SK-N-SH (cell line): ENCODE results near the gene L3MBTL1. TPM values are rescaled to one million over a fixed set of nuclear protein-coding genes. Genes with fewer than 3 reads are reported as not detected.

Experiments used
- CTCF ChIA-PET: fragments of 300-600, 350-600 bp; formaldehyde crosslinking; extraction: SDS; loops from one replicate; lab custom pipeline; 2021; lab: Yijun Ruan, JAX
- POLR2A ChIA-PET: fragments of 350-600 bp; sonication (Branson Sonifier 250); formaldehyde crosslinking; extraction: SDS; loops from one replicate; lab custom pipeline; 2020; ENCODE audit warnings: antibody characterized with exemption, inconsistent platforms; lab: Yijun Ruan, JAX
- DNase-seq: peaks from one replicate; pipeline ENCODE4 v3.0.0; 2012
- H2AFZ ChIP-seq: fragments of 200-600 bp; sonication (generic); 2 replicates; pipeline ENCODE4 v1.8.1; 2016; ENCODE audit warnings: antibody characterized with exemption, mild to moderate bottlenecking, low read depth
- H3F3A ChIP-seq: fragments of 200-600 bp; sonication (generic); replicated peaks from 2 replicates; pipeline ENCODE3; 2016; ENCODE audit warnings: antibody characterized with exemption, mild to moderate bottlenecking; ENCODE audit not compliant: insufficient read depth
- H3K27ac ChIP-seq, 2 experiments: fragments of 200-500 bp in 1 of 2; fragments of 200-600 bp in 1 of 2; sonication (Bioruptor generic) in 1 of 2; sonication (generic), shearing (Covaris generic) in 1 of 2; 2 replicates each; pipeline versions ENCODE4 v1.5.1 to v1.6.1; 2014 to 2016; ENCODE audit warnings: low read depth in 2 of 2, inconsistent platforms in 1 of 2, low read length in 1 of 2, mild to moderate bottlenecking in 1 of 2, mixed read lengths in 1 of 2
- H3K27me3 ChIP-seq: fragments of 200-600 bp; sonication (generic), shearing (Covaris generic); 2 replicates; pipeline ENCODE4 v1.6.1; 2016; ENCODE audit warnings: mixed run types; ENCODE audit not compliant: insufficient read depth
- H3K36me3 ChIP-seq, 2 experiments: fragments of 200-500 bp in 1 of 2; fragments of 200-600 bp in 1 of 2; sonication (Bioruptor generic) in 1 of 2; sonication (generic) in 1 of 2; replicated peaks in 1 of 2; 2 replicates each; pipeline versions ENCODE3 to v1.5.1; 2014 to 2016; ENCODE audit warnings: low read length in 1 of 2, mild to moderate bottlenecking in 1 of 2; ENCODE audit not compliant: insufficient read depth in 2 of 2, control insufficient read depth in 1 of 2
- H3K4me1 ChIP-seq, 2 experiments: fragments of 200-500 bp in 1 of 2; fragments of 200-600 bp in 1 of 2; sonication (Bioruptor generic) in 1 of 2; sonication (generic), shearing (Covaris generic) in 1 of 2; 2 replicates each; pipeline versions ENCODE4 v1.5.1 to v1.6.1; 2014 to 2016; ENCODE audit warnings: low read depth in 1 of 2, low read length in 1 of 2, mixed run types in 1 of 2; ENCODE audit not compliant: insufficient read depth in 2 of 2, control insufficient read depth in 1 of 2
- H3K4me2 ChIP-seq: fragments of 200-600 bp; sonication (generic), shearing (Covaris generic); 2 replicates; pipeline ENCODE4 v1.6.1; 2017; ENCODE audit warnings: mixed run types
- H3K4me3 ChIP-seq, 2 experiments: fragments of 200-500 bp in 1 of 2; fragments of 200-600 bp in 1 of 2; sonication (Bioruptor generic) in 1 of 2; sonication (generic), shearing (Covaris generic) in 1 of 2; 2 replicates each; pipeline versions ENCODE4 v1.5.1 to v1.8.1; 2014 to 2016; ENCODE audit warnings: low read depth in 2 of 2, inconsistent platforms in 1 of 2, low read length in 1 of 2, mild to moderate bottlenecking in 1 of 2, mixed read lengths in 1 of 2, moderate library complexity in 1 of 2
- H3K79me2 ChIP-seq: fragments of 200-600 bp; sonication (generic); 2 replicates; pipeline ENCODE4 v1.8.1; 2017; ENCODE audit warnings: mild to moderate bottlenecking; ENCODE audit not compliant: insufficient read depth
- H3K9ac ChIP-seq: fragments of 200-600 bp; sonication (generic); 2 replicates; pipeline ENCODE4 v1.6.1; 2017; ENCODE audit warnings: mixed run types
- H3K9me2 ChIP-seq: fragments of 200-600 bp; sonication (generic); 2 replicates; pipeline ENCODE4 v1.6.1; 2017; ENCODE audit warnings: mixed run types
- H3K9me3 ChIP-seq: fragments of 200-600 bp; sonication (generic); 2 replicates; pipeline ENCODE4 v1.6.1; 2017; ENCODE audit warnings: mixed run types, mild to moderate bottlenecking, moderate library complexity
- H4K20me1 ChIP-seq: fragments of 200-600 bp; sonication (generic); 2 replicates; pipeline ENCODE4 v1.6.1; 2017; ENCODE audit warnings: mild to moderate bottlenecking, mixed run types; ENCODE audit not compliant: insufficient read depth
- FOSL2 ChIP-seq: IDR thresholded peaks from 2 replicates; pipeline ENCODE4 v1.4.0; 2012; ENCODE audit warnings: low read depth, mild to moderate bottlenecking, moderate library complexity, borderline replicate concordance
- FOXJ3 ChIP-seq: sonication (generic); formaldehyde crosslinking; IDR thresholded peaks from 2 replicates; pipeline ENCODE4 v1.5.1; 2020; ENCODE audit warnings: mild to moderate bottlenecking, missing genetic modification reagents
- FOXM1 ChIP-seq: IDR thresholded peaks from 2 replicates; pipeline ENCODE4 v1.4.0; 2012; ENCODE audit warnings: low read depth, mild to moderate bottlenecking
- GATA2 ChIP-seq: sonication (generic); formaldehyde crosslinking; IDR thresholded peaks from 2 replicates; pipeline ENCODE4 v1.5.0; 2020; ENCODE audit warnings: mild to moderate bottlenecking, missing genetic modification reagents
- IRF3 ChIP-seq: fragments of 150-350 bp; IDR thresholded peaks from 2 replicates; pipeline ENCODE4 v1.6.1; 2016; ENCODE audit warnings: mild to moderate bottlenecking, low read depth, low read length
- PBX3 ChIP-seq: IDR thresholded peaks from 2 replicates; pipeline ENCODE4; 2012
- POLR2AphosphoS5 ChIP-seq: IDR thresholded peaks from 2 replicates; pipeline ENCODE4 v1.6.1; 2012; ENCODE audit warnings: low read depth, low read length
- RAD21 ChIP-seq: IDR thresholded peaks from 2 replicates; pipeline ENCODE4 v1.6.1; 2012; ENCODE audit warnings: mild to moderate bottlenecking, low read length
- REST ChIP-seq: IDR thresholded peaks from 2 replicates; pipeline ENCODE4 v1.6.1; 2012; ENCODE audit warnings: mild to moderate bottlenecking, low read depth, low read length, moderate library complexity
- RFX5 ChIP-seq: IDR thresholded peaks from 2 replicates; pipeline ENCODE4 v1.6.1; 2012; ENCODE audit warnings: mild to moderate bottlenecking, improper control_type of control experiment, low read length
- SMC3 ChIP-seq: IDR thresholded peaks from 2 replicates; pipeline ENCODE4 v1.6.1; 2012; ENCODE audit warnings: low read depth, low read length, improper control_type of control experiment
- TCF12 ChIP-seq: IDR thresholded peaks from 2 replicates; pipeline ENCODE4 v1.4.0; 2012
- TEAD4 ChIP-seq: IDR thresholded peaks from 2 replicates; pipeline ENCODE4 v1.4.0; 2012; ENCODE audit warnings: mild to moderate bottlenecking, borderline replicate concordance; ENCODE audit not compliant: insufficient read depth
- WGBS: methylation state at CpG from one replicate; pipeline ENCODE4 v1.1.6; 2017; ENCODE audit warnings: low lambda C conversion rate; 5-methylcytosine and 5-hydroxymethylcytosine counted together
- polyA plus RNA-seq, 3 experiments: library from polyadenylated mRNA; depleted of rRNA; stranded (reverse); fragments of >200 nt; gene quantifications; 2 replicates each; pipeline ENCODE4 v1.2.3, GENCODE V29; 2012

The L3MBTL1 gene
- polyA plus RNA-seq, 1 of the 3 experiments (the other 2 are of a cell fraction), result 8.9 TPM

- no peak for TF ChIP-seq RAD21
- no peak for TF ChIP-seq TEAD4
- TF ChIP-seq TCF12, result no peak
- no peak for TF ChIP-seq IRF3
- TF ChIP-seq FOXM1, result no peak
- no peak for TF ChIP-seq REST
- TF ChIP-seq SMC3, result no peak
- TF ChIP-seq, all 33 proteins: peak for 0
Observed at GRCh38 chr20:43529457-43530153, 22.1 kb downstream of the L3MBTL1 start (continued).

GRCh38 chr20:43530321-43531090, 23.0 kb downstream of the L3MBTL1 start:
- Histone ChIP-seq H3K27ac (no peak overlapping the region), H3K9me3 (no peaks in the 10 kb centered on the region), H4K20me1 (no peaks in the 10 kb centered on the region), H3K9me2 (no peaks in the 10 kb centered on the region), H3K27me3 (no peaks in the 10 kb centered on the region), H3K4me1 (peaks cover 0 to 10% of the 10 kb centered on the region in 2 experiments; a peak in 1 of 4 replicates), H3F3A (no peaks in the 10 kb centered on the region), H2AFZ (no peak overlapping the region), H3K36me3 (no peaks in the 10 kb centered on the region), H3K9ac (no peak overlapping the region), H3K79me2 (no peaks in the 10 kb centered on the region), H3K4me2 (no peak overlapping the region), H3K4me3 (no peak overlapping the region)
- ChIA-PET POLR2A (interaction anchor here (1.4 to 2.3 kb wide), 2 partner anchors 9 to 73 kb away, joined by 3 to 7 read pairs; partner anchors contain the start of gene SRSF6), CTCF (interaction anchor here (0.9 to 5.4 kb wide), 4 partner anchors 8 to 82 kb away, joined by 3 to 54 read pairs (median 4); partner anchors contain the start of gene IFT52)
- 82% methylated on average over 11 of the region's 14 CpGs for WGBS
- TF ChIP-seq TEAD4 (no peak), RAD21 (no peak), POLR2AphosphoS5 (no peak), FOSL2 (no peak), FOXJ3 (CRISPR knock-in tag) (no peak), GATA2 (CRISPR knock-in tag) (no peak), RFX5 (no peak), PBX3 (no peak)
- DNase-seq, result no peak
